HCT116 (cell line): Measurements from ENCODE around the gene SMIM36. TPM values are rescaled to one million over a fixed set of nuclear protein-coding genes. Genes with fewer than 3 reads are reported as not detected.

Experiments used
- ATAC-seq: fragments of 200-7000 bp; cut with Tn5 transposase; 2 replicates; pipeline ENCODE4 v1.9.1; 2020; ENCODE audit warnings: mild to moderate bottlenecking, moderate library complexity
- BruUV-seq: library from RNA; stranded (reverse); fragments of 400-500 nt; replicated peaks from 2 replicates; lab custom pipeline; 2021; lab: Mats Ljungman, UMichigan
- CTCF ChIA-PET: fragments of 300-600 bp; sonication (Branson Sonifier 250); formaldehyde crosslinking; loops from one replicate; lab custom pipeline; 2021; ENCODE audit warnings: antibody characterized with exemption; lab: Charles Lee
- POLR2A ChIA-PET: fragments of 300-600, 350-600 bp; sonication (Branson Sonifier 250); formaldehyde crosslinking; loops from one replicate; lab custom pipeline; 2021; ENCODE audit warnings: antibody characterized with exemption; lab: Charles Lee
- RAD21 ChIA-PET, 2 experiments: fragments of 300-600 bp; sonication (Branson Sonifier 250); formaldehyde crosslinking; loops; one replicate each; lab custom pipeline; 2023; ENCODE audit warnings: low total read pairs in 2 of 2; ENCODE audit not compliant: uncharacterized antibody in 2 of 2, unreplicated experiment in 2 of 2, low non-redundant PET in 1 of 2; lab: Charles Lee
- DNase-seq: peaks from one replicate; pipeline ENCODE4 v3.0.0-alpha.2; 2010; ENCODE audit warnings: low read depth, low spot score
- H2AFZ ChIP-seq: fragments of 200-600 bp; shearing (Covaris generic), sonication (generic); 2 replicates; pipeline ENCODE4 v1.6.1; 2017; ENCODE audit warnings: low read depth, mixed run types, mixed read lengths, antibody characterized with exemption, low read length; ENCODE audit not compliant: poor library complexity, severe bottlenecking
- H3K27ac ChIP-seq: 2 replicates; pipeline ENCODE4 v1.5.1; 2012; ENCODE audit warnings: low read depth, low read length
- H3K27me3 ChIP-seq: fragments of 200-600 bp; sonication (generic); 2 replicates; pipeline ENCODE4 v1.6.1; 2016; ENCODE audit warnings: mixed run types, low read length, mixed read lengths; ENCODE audit not compliant: insufficient read depth
- H3K36me3 ChIP-seq, 2 experiments: fragments of 200-500 bp in 1 of 2; fragments of 200-600 bp in 1 of 2; sonication (Bioruptor generic) in 1 of 2; sonication (generic) in 1 of 2; 2 replicates each; pipeline versions ENCODE4 v1.5.1 to v1.6.1; 2014 to 2016; ENCODE audit warnings: low read length in 2 of 2, inconsistent platforms in 1 of 2, mixed read lengths in 1 of 2, mixed run types in 1 of 2; ENCODE audit not compliant: insufficient read depth in 2 of 2, control insufficient read depth in 1 of 2
- H3K4me1 ChIP-seq, 2 experiments: fragments of 200-600 bp in 1 of 2; sonication (generic) in 1 of 2; 2 replicates each; pipeline versions ENCODE4 v1.5.1 to v1.6.1; 2012 to 2017; ENCODE audit warnings: low read length in 2 of 2, inconsistent platforms in 1 of 2, mild to moderate bottlenecking in 1 of 2, mixed read lengths in 1 of 2, mixed run types in 1 of 2, moderate library complexity in 1 of 2; ENCODE audit not compliant: insufficient read depth in 2 of 2, control insufficient read depth in 1 of 2
- H3K4me2 ChIP-seq: fragments of 200-600 bp; sonication (generic); 2 replicates; pipeline ENCODE4 v1.6.1; 2017; ENCODE audit warnings: mixed run types, low read length, mixed read lengths
- H3K4me3 ChIP-seq, 2 experiments: fragments of 200-600 bp in 1 of 2; sonication (generic) in 1 of 2; replicated peaks in 1 of 2; 2 replicates each; pipeline ENCODE4 v1.5.1; 2011 to 2016; ENCODE audit warnings: low read length in 2 of 2, control low read depth in 1 of 2, low read depth in 1 of 2, mild to moderate bottlenecking in 1 of 2, mixed read lengths in 1 of 2, mixed run types in 1 of 2
- H3K79me2 ChIP-seq: fragments of 200-600 bp; sonication (generic); 2 replicates; pipeline ENCODE4 v1.6.1; 2017; ENCODE audit warnings: mild to moderate bottlenecking, mixed run types, low read length, moderate library complexity, mixed read lengths; ENCODE audit not compliant: insufficient read depth
- H3K9ac ChIP-seq: fragments of 200-600 bp; sonication (generic); 2 replicates; pipeline ENCODE4 v1.6.1; 2016; ENCODE audit warnings: low read length, mixed read lengths
- H3K9me2 ChIP-seq: fragments of 200-600 bp; sonication (generic), shearing (Covaris generic); 2 replicates; pipeline ENCODE4 v1.6.1; 2017; ENCODE audit warnings: mixed run types, mild to moderate bottlenecking, moderate library complexity; ENCODE audit not compliant: insufficient read depth
- H3K9me3 ChIP-seq, 2 experiments: fragments of 200-500 bp in 1 of 2; fragments of 200-600 bp in 1 of 2; sonication (Bioruptor generic) in 1 of 2; sonication (generic) in 1 of 2; 2 replicates each; pipeline ENCODE4 v1.6.1; 2014 to 2017; ENCODE audit warnings: low read length in 2 of 2, mixed read lengths in 2 of 2, inconsistent platforms in 1 of 2, low read depth in 1 of 2, mild to moderate bottlenecking in 1 of 2, mixed run types in 1 of 2, moderate library complexity in 1 of 2; ENCODE audit not compliant: control insufficient read depth in 1 of 2, insufficient read depth in 1 of 2
- H4K20me1 ChIP-seq: fragments of 200-600 bp; sonication (generic), shearing (Covaris generic); 2 replicates; pipeline ENCODE4 v1.6.1; 2017; ENCODE audit warnings: mixed run types, mild to moderate bottlenecking, moderate library complexity; ENCODE audit not compliant: insufficient read depth
- CEBPB ChIP-seq: IDR thresholded peaks from 2 replicates; pipeline ENCODE4 v1.6.1; 2012; ENCODE audit warnings: low read depth
- CTCF ChIP-seq, 3 experiments: fragments of 200-600 bp in 1 of 3; sonication (generic) in 1 of 3; IDR thresholded peaks in 2 of 3; conservative IDR thresholded peaks in 1 of 3; 2 replicates each; pipeline ENCODE4 v1.5.1; 2012 to 2017; ENCODE audit warnings: low read depth in 2 of 3, low read length in 2 of 3, antibody characterized with exemption in 1 of 3, borderline replicate concordance in 1 of 3, control low read depth in 1 of 3, mild to moderate bottlenecking in 1 of 3, mixed read lengths in 1 of 3, mixed run types in 1 of 3, moderate library complexity in 1 of 3; ENCODE audit not compliant: insufficient read depth in 1 of 3
- EGR1 ChIP-seq: IDR thresholded peaks from 2 replicates; pipeline ENCODE4 v1.6.1; 2012; ENCODE audit warnings: low read depth
- JUND ChIP-seq: IDR thresholded peaks from 2 replicates; pipeline ENCODE4 v1.6.1; 2012
- POLR2AphosphoS5 ChIP-seq: IDR thresholded peaks from 2 replicates; pipeline ENCODE4 v1.6.1; 2011; ENCODE audit warnings: mild to moderate bottlenecking, low read depth, low read length, moderate library complexity
- RAD21 ChIP-seq: IDR thresholded peaks from 2 replicates; pipeline ENCODE4 v1.6.1; 2012; ENCODE audit warnings: low read depth, mild to moderate bottlenecking
- REST ChIP-seq: IDR thresholded peaks from 2 replicates; pipeline ENCODE4 v1.6.1; 2012; ENCODE audit warnings: low read depth
- SP1 ChIP-seq: IDR thresholded peaks from 2 replicates; pipeline ENCODE4 v1.6.1; 2012; ENCODE audit warnings: low read depth
- SRF ChIP-seq: IDR thresholded peaks from 2 replicates; pipeline ENCODE4 v1.6.1; 2012; ENCODE audit warnings: low read depth
- TCF7L2 ChIP-seq: IDR thresholded peaks from 2 replicates; pipeline ENCODE4 v1.7.0; 2011; ENCODE audit warnings: borderline replicate concordance, inconsistent platforms; ENCODE audit not compliant: insufficient read depth, insufficient read length; ENCODE audit errors: extremely low read depth
- ZNF274 ChIP-seq: fragments of 200-500 bp; sonication (Bioruptor generic); IDR thresholded peaks from 2 replicates; pipeline ENCODE4 v1.6.1; 2014; ENCODE audit warnings: mild to moderate bottlenecking, low read depth, low read length, inconsistent platforms
- intact Hi-C: fragments of 100-400 bp; cut with micrococcal nuclease; formaldehyde crosslinking; loops from 2 replicates; pipeline ENCODE4 v1.10.0; 2022
- total RNA-seq: library from RNA; stranded (reverse); gene quantifications from one replicate; pipeline ENCODE4 v1.2.1, GENCODE V29; 2021; ENCODE audit not compliant: unreplicated experiment
- TF ChIP-seq, protein P1 (sequence below): IDR thresholded peaks from 2 replicates; pipeline ENCODE4 v1.6.1; 2011; ENCODE audit warnings: mild to moderate bottlenecking, low read length, moderate library complexity; ENCODE audit not compliant: insufficient replicate concordance; ENCODE audit errors: extremely low read depth

SMIM36 gene
- total RNA-seq, 1 experiment from 2014 or later: 0.37 TPM

DNA sequence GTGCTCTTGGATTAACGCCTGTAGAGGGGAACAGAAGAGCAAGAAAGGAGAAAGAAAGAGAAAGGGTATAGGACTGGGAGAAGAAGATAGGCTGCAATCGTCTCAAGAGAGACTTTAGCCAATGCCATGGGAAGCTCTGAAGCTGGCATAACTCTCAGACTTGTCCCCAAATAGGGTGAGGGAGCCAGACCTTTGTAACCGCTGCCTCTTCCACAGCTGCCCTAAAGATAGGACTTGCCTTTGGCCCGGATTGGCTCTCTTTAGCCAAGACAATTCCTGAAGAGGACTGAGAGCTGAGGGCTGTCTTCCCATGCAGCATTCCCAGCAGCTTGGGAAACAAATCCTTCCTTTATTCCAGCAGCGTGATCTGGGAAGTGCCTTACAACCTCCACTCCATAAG lies 68.8 kb downstream of the SMIM36 start:
- ChIA-PET POLR2A (no interaction called here), CTCF (no interaction called here), RAD21 (interaction anchor here in 1 of 2 experiments (0.8 kb wide), 1 partner anchor 72 kb away, joined by 3 read pairs; no protein-coding TSS in a partner anchor)
- no peaks in the 10 kb centered on the region for H3K9me3 ChIP-seq
- H4K20me1 ChIP-seq: no peaks in the 10 kb centered on the region
- no peak overlapping the region for H3K4me2 ChIP-seq
- ATAC-seq: no peak
- intact Hi-C loops: no loop called here
- H3K9me2 ChIP-seq: no peaks in the 10 kb centered on the region
- DNase-seq: no peak
- H3K79me2 ChIP-seq: no peaks in the 10 kb centered on the region
- H3K27me3 ChIP-seq: peaks cover 4% of the 10 kb centered on the region; the same call in 1 of the 2 replicates
- no peak overlapping the region for H2AFZ ChIP-seq
- no peaks in the 10 kb centered on the region for H3K36me3 ChIP-seq
- H3K27ac ChIP-seq: no peak overlapping the region
- H3K4me1 ChIP-seq: peaks cover 4 to 9% of the 10 kb centered on the region in 2 experiments; a peak in 3 of 4 replicates
- TF ChIP-seq EGR1 (no peak), TCF7L2 (no peak), ZNF274 (no peak)
- H3K9ac ChIP-seq: no peak overlapping the region
- no TSS peak for BruUV-seq
- no peak overlapping the region for H3K4me3 ChIP-seq

- H3K4me3 ChIP-seq: no peak overlapping the region
- DNase-seq (no peak), ATAC-seq (no peak)
- H3K27ac ChIP-seq: no peak overlapping the region
- no peaks in the 10 kb centered on the region for H3K9me2 ChIP-seq
- H3K27me3 ChIP-seq: peaks cover 12% of the 10 kb centered on the region; the same call in 1 of the 2 replicates
- H3K4me1 ChIP-seq: peaks cover 4 to 9% of the 10 kb centered on the region in 2 experiments; a peak in 3 of 4 replicates
- H3K4me2 ChIP-seq: no peak overlapping the region
- intact Hi-C loops: no loop called here
- H3K9ac ChIP-seq: no peak overlapping the region
- no peak overlapping the region for H2AFZ ChIP-seq
- no peaks in the 10 kb centered on the region for H3K79me2 ChIP-seq
- no peaks in the 10 kb centered on the region for H3K9me3 ChIP-seq
- H3K36me3 ChIP-seq: no peaks in the 10 kb centered on the region
- no peaks in the 10 kb centered on the region for H4K20me1 ChIP-seq
- ChIA-PET RAD21 (no interaction called here), POLR2A (no interaction called here), CTCF (no interaction called here)
- BruUV-seq: no TSS peak
- TF ChIP-seq TCF7L2: no peak
- TF ChIP-seq, protein P1, sequence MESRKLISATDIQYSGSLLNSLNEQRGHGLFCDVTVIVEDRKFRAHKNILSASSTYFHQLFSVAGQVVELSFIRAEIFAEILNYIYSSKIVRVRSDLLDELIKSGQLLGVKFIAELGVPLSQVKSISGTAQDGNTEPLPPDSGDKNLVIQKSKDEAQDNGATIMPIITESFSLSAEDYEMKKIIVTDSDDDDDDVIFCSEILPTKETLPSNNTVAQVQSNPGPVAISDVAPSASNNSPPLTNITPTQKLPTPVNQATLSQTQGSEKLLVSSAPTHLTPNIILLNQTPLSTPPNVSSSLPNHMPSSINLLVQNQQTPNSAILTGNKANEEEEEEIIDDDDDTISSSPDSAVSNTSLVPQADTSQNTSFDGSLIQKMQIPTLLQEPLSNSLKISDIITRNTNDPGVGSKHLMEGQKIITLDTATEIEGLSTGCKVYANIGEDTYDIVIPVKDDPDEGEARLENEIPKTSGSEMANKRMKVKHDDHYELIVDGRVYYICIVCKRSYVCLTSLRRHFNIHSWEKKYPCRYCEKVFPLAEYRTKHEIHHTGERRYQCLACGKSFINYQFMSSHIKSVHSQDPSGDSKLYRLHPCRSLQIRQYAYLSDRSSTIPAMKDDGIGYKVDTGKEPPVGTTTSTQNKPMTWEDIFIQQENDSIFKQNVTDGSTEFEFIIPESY: no peak
- TF ChIP-seq CTCF (IDR thresholded peaks at IDR 0.05 in 2 of 3, conservative IDR thresholded peaks at IDR 0.05 in 1 of 3; ENCODE audit: borderline replicate concordance in 1 of 3, insufficient read depth in 1 of 3, low read depth in 2 of 3, low read length in 2 of 3): no peak
- no peak for TF ChIP-seq SP1
- TF ChIP-seq CEBPB: no peak
- TF ChIP-seq POLR2AphosphoS5: no peak
- TF ChIP-seq SRF: no peak
- TF ChIP-seq REST: no peak
- TF ChIP-seq RAD21: no peak
- no peak for TF ChIP-seq JUND
- no peak for TF ChIP-seq ZNF274
Measured at GRCh38 chr17:55441544-55441943, 69.7 kb downstream of the SMIM36 start.
